Hepatocyte (in vitro differentiated cells): ENCODE data around the gene NRARP.

Experiments used
- CTCF ChIP-seq: fragments of 200-600 bp; sonication (generic); IDR thresholded peaks from 2 replicates; pipeline ENCODE4 v1.5.1; 2016; ENCODE audit warnings: antibody characterized with exemption, mild to moderate bottlenecking; ENCODE audit not compliant: poor library complexity
- EZH2 ChIP-seq: fragments of 200-600 bp; sonication (generic); IDR thresholded peaks from 2 replicates; pipeline ENCODE4 v1.6.1; 2016; ENCODE audit warnings: antibody characterized with exemption, mild to moderate bottlenecking, borderline replicate concordance

GRCh38 chr9:137271696-137272076 is 30.4 kb downstream of the NRARP start:
- TF ChIP-seq CTCF (no peak), EZH2 (no peak)
